ENCODE measurements around the gene DEFB125.

DEFB125 gene

GRCh38 chr20:142290-142689, 54.8 kb downstream of the DEFB125 start, which contains the start of gene DEFB126:
TSS of gene DEFB126 (plus strand) at chr20:142590. CDS start at chr20:142629, 39 bp downstream.
- Histone ChIP-seq H3K27me3 (ENCODE audit: control insufficient read depth in 2 of 2, insufficient read depth in 2 of 2, low read length in 2 of 2) (peaks cover 0 to 8% of the 10 kb centered on the region in 2 donors), H3K9ac (ENCODE audit: low read depth in 1 of 2, low read length in 2 of 2) (no peak within 1 kb of the TSS), H3K9me3 (ENCODE audit: control insufficient read depth in 2 of 2, low read length in 2 of 2) (no peaks in the 10 kb centered on the region), H3K4me1 (ENCODE audit: control insufficient read depth in 2 of 2, insufficient read depth in 2 of 2, low read length in 2 of 2) (no peaks in the 10 kb centered on the region), H3K27ac (ENCODE audit: low read depth in 2 of 2, low read length in 2 of 2) (no peak within 1 kb of the TSS), H3K36me3 (ENCODE audit: control insufficient read depth in 2 of 2, insufficient read depth in 2 of 2, low read length in 2 of 2) (no peaks in the 10 kb centered on the region), H3K4me3 (ENCODE audit: low read length in 2 of 2) (no peak within 1 kb of the TSS)

GRCh38 chr20:145877-146276, 58.4 kb downstream of the DEFB125 start:
- Histone ChIP-seq H3K27ac (ENCODE audit: low read depth in 2 of 2, low read length in 2 of 2) (no peak overlapping the region), H3K4me3 (ENCODE audit: low read length in 2 of 2) (no peak overlapping the region), H3K4me1 (ENCODE audit: control insufficient read depth in 2 of 2, insufficient read depth in 2 of 2, low read length in 2 of 2) (no peaks in the 10 kb centered on the region), H3K9ac (ENCODE audit: low read depth in 1 of 2, low read length in 2 of 2) (no peak overlapping the region), H3K9me3 (ENCODE audit: control insufficient read depth in 2 of 2, low read length in 2 of 2) (no peaks in the 10 kb centered on the region), H3K36me3 (ENCODE audit: control insufficient read depth in 2 of 2, insufficient read depth in 2 of 2, low read length in 2 of 2) (no peaks in the 10 kb centered on the region), H3K27me3 (ENCODE audit: control insufficient read depth in 2 of 2, insufficient read depth in 2 of 2, low read length in 2 of 2) (peaks cover 0 to 8% of the 10 kb centered on the region in 2 donors)

Data from mucosa of rectum (tissue), 2 donors.